GM12872 (cell line): Measurements from ENCODE around the gene SLC25A26.

Experiments used
- TF ChIP-seq, protein P1 (sequence below): IDR thresholded peaks from 3 replicates; pipeline ENCODE4 v1.5.1; 2011; ENCODE audit warnings: low read depth, mild to moderate bottlenecking, low read length, moderate library complexity; ENCODE audit not compliant: insufficient read depth

SLC25A26 gene

DNA sequence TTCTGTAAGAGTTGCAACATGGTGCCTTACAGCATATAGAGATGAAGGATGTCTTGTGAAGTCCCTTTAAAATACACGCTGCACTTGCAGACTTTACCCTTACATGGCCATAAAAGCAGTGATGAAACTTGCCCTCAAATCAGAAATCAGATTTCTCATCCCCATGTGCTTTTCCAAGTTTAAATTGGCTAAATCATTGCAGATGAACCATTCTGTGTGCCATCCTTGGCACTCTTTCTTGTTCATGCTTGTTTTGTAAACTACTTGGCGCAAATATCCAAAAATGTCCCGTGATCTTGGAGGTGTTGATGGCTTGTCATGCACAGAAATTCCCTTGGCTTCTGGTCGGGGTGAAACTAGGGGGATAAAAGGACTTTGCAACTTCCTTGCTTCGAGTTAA lies 144.3 kb downstream of the SLC25A26 start:
- TF ChIP-seq, protein P1, sequence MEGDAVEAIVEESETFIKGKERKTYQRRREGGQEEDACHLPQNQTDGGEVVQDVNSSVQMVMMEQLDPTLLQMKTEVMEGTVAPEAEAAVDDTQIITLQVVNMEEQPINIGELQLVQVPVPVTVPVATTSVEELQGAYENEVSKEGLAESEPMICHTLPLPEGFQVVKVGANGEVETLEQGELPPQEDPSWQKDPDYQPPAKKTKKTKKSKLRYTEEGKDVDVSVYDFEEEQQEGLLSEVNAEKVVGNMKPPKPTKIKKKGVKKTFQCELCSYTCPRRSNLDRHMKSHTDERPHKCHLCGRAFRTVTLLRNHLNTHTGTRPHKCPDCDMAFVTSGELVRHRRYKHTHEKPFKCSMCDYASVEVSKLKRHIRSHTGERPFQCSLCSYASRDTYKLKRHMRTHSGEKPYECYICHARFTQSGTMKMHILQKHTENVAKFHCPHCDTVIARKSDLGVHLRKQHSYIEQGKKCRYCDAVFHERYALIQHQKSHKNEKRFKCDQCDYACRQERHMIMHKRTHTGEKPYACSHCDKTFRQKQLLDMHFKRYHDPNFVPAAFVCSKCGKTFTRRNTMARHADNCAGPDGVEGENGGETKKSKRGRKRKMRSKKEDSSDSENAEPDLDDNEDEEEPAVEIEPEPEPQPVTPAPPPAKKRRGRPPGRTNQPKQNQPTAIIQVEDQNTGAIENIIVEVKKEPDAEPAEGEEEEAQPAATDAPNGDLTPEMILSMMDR, result no peak

DNA sequence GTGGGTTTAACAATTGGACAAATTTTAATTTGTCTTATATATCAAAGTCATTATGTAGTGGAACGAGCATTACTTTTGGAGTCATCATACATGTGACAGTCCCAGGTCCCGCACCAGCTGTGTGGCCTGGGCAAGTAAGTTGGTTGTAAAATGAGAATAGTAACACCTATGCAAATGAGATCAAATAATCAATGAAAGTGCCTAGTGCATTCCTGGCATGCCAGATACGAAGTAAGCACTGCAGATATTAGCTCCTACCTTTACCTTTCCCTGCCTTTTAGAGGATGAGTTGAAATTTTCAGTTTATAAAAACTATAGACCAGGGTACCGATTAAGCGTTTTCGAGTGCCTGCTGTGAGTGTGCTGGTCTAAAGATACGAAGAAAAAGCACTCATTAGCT lies 145.9 kb downstream of the SLC25A26 start:
- TF ChIP-seq, protein P1, result no peak

DNA sequence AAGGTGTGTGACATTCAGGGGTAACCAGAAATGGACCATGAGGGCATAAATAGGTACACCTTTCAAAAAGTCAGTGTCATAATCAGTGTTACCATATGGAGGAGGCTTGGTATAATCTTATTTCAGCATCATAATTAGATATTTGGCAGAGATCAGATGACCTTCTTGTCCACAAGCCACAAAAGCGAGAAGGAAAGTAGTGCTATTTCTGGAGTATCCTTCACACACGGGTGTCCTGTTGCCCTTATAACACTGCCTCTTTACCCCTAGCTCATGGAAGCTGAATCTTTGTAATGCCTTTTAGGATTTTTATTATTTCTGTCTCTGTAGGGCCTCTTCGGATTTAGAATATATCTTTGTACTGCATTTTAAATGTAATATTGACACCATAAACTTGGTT lies 147.2 kb downstream of the SLC25A26 start:
- TF ChIP-seq, protein P1, result no peak

DNA sequence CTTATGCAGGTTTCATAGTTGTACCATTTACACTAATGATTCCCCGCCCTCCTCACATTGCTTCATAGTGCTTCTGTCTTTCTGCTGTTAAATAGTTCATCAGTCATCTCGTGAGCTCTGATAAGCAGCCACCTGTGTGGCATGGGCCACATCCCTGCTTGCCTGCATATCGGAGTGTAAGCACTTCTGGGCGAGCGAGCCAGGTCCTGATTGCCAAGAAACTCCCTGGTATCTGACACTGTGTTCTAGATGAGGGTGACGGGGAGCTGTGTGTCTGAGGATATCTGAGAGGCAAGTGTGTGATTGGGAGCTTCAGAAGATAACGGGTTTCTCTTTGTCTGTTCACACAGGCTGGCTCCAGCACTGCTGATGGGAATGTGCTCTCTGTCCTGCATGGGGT lies 149.4 kb downstream of the SLC25A26 start:
- TF ChIP-seq, protein P1, result no peak

DNA sequence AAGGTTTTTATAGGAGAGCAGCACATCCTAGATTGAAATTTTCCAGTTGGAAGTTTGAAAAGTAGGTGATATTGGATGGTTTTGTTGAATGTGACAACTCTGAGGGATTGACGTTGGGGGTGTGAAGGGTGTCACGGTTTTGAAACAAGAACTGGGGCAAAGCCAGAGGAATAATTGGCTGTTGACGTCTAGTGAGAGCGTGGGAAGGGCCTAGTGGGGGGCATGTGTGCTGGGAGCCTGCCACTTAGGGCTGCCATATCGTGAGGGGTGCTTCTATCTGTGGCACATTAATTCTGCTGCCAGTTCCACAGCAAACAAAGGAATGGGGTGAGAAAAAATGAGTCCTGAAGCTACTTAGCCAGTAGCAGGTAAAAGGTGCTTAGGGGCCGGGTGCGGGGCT lies 150.6 kb downstream of the SLC25A26 start:
- TF ChIP-seq, protein P1, result no peak

DNA sequence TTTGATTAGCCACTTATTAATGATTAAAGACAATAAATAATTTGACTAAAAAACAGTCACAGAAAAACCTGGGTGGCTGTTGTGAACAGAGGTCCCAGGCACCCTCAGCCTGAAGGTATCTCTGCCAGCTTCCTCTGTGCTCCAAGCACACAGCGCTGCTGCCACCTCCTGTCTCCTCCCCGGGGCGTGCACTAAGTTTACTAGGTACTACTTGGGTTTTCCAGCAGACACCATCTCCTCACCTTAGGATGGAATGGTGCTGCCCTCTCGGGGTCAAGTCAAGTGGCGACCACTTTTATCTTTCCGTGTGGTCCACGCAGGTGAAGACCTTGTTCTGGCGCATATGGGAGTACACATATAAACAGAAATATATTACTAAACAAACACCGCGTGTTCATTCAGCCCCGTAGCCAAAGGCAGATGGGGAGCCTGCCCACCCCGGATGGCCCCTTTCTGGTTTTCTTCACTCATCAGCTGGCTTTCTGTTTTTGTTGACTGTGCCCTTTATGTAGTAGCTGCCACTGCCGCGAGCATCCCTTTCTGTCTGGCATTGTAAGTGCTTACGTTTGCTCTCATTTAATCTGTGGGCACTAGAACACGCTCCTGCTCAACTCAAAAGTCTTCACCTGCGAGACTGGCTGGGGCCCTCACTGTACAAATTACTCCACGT lies 152.0 kb downstream of the SLC25A26 start:
- TF ChIP-seq, protein P1, result no peak

DNA sequence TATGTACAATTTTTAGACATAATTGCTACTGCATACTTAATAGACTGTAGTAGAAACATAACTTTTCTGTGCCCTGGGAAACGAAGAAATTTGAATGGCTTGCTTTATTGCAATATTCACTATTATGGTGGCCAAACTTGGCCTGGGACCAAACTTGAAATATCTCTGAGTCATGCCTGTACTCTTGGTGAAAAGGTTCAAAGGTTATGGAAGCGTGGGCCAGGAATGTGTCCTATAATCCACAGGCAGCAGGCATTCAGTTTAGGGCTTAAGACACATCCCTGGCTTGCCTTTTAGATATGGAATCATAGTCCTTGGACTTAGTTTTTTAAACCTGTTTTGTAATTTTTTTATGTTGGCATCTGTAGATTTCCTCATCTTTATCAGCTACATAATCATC lies 155.8 kb downstream of the SLC25A26 start:
- TF ChIP-seq, protein P1, result no peak
